ENCODE results near the gene C9orf50. TPM values are rescaled to one million over a fixed set of nuclear protein-coding genes. Genes with fewer than 3 reads are reported as not detected.

C9orf50 gene
- total and polyA plus RNA-seq, 2 donors (not counting 1 experiment from before 2014, with no cell fraction given) = not detected

GRCh38 chr9:129633207-129633606 is 12.3 kb upstream of the C9orf50 start:
- H3K79me2 ChIP-seq (ENCODE audit: control insufficient read depth, insufficient read depth, low read length) = peaks cover 56% of the 10 kb centered on the region
- H3K27me3 Mint-ChIP-seq = no peaks in the 10 kb centered on the region
- ATAC-seq (ENCODE audit: low read depth) (no peak), DNase-seq (no peak)
- intact Hi-C loops (cut with micrococcal nuclease) = no loop called here
- no peak overlapping the region for H3K9ac ChIP-seq (ENCODE audit: low read length)
- CTCF ChIA-PET = interaction anchor here (1.0 kb wide), 1 partner anchor 9 kb away, joined by 4 read pairs; no protein-coding TSS in a partner anchor
- H3K27ac ChIP-seq (ENCODE audit: low read length in 2 of 2) = no peak overlapping the region
- H3K36me3 ChIP-seq (replicated peaks in 1 of 2; ENCODE audit: control extremely low read depth in 1 of 2, control insufficient read depth in 1 of 2, extremely low read depth in 1 of 2, insufficient read depth in 2 of 2, low read length in 1 of 2) = peaks cover 2 to 55% of the 10 kb centered on the region in 2 experiments
- peaks cover 27% of the 10 kb centered on the region for H3K4me1 Mint-ChIP-seq
- WGBS (ENCODE audit: insufficient coverage) = 92% methylated on average over 2 of the region's 4 CpGs
- no peak overlapping the region for H2AFZ ChIP-seq (ENCODE audit: insufficient read depth, low read depth, low read length, poor library complexity, severe bottlenecking)
- H3K9me3 Mint-ChIP-seq (ENCODE audit: insufficient read depth) = no peaks in the 10 kb centered on the region
- H3K4me3 ChIP-seq (ENCODE audit: control extremely low read depth in 1 of 5, extremely low read depth in 1 of 5, insufficient read depth in 1 of 5, low read depth in 2 of 5, low read length in 4 of 5) = no peak overlapping the region
- peaks cover 77% of the 10 kb centered on the region for H4K20me1 ChIP-seq (ENCODE audit: control insufficient read depth, insufficient read depth, low read length, poor library complexity, severe bottlenecking)
- no peak overlapping the region for H3K27ac Mint-ChIP-seq
- POLR2A ChIA-PET = no interaction called here
- no peak for TF ChIP-seq CTCF (IDR thresholded peaks at IDR 0.05)
- TF ChIP-seq EZH2 (IDR thresholded peaks at IDR 0.05; ENCODE audit: borderline replicate concordance, insufficient read depth, low read depth, low read length, poor library complexity, severe bottlenecking) = no peak
- no peaks in the 10 kb centered on the region for H3K4me1 ChIP-seq (ENCODE audit: control insufficient read depth in 2 of 2, insufficient read depth in 2 of 2, low read length in 2 of 2)
- H3K9me3 ChIP-seq (ENCODE audit: control extremely low read depth in 1 of 3, control insufficient read depth in 2 of 3, insufficient read depth in 1 of 3, low read length in 2 of 3) = no peaks in the 10 kb centered on the region
- H3K27me3 ChIP-seq (replicated peaks in 1 of 4; ENCODE audit: control extremely low read depth in 1 of 4, control insufficient read depth in 3 of 4, insufficient read depth in 4 of 4, low read length in 3 of 4) = no peaks in the 10 kb centered on the region
- H3K4me3 Mint-ChIP-seq = no peak overlapping the region
- H3K4me2 ChIP-seq (replicated peaks; ENCODE audit: low read depth, low read length, poor library complexity, severe bottlenecking) = no peak overlapping the region

- WGBS (ENCODE audit: insufficient coverage) = 71% methylated on average over 10 of the region's 13 CpGs
- no peak overlapping the region for H3K4me2 ChIP-seq (replicated peaks; ENCODE audit: low read depth, low read length, poor library complexity, severe bottlenecking)
- Mint-ChIP-seq H3K27ac (no peak overlapping the region), H3K27me3 (no peaks in the 10 kb centered on the region), H3K4me3 (no peak overlapping the region), H3K4me1 (peaks cover 32% of the 10 kb centered on the region), H3K9me3 (ENCODE audit: insufficient read depth) (no peaks in the 10 kb centered on the region)
- H3K27me3 ChIP-seq (replicated peaks in 1 of 4; ENCODE audit: control extremely low read depth in 1 of 4, control insufficient read depth in 3 of 4, insufficient read depth in 4 of 4, low read length in 3 of 4) = no peaks in the 10 kb centered on the region
- ChIA-PET CTCF (no interaction called here), POLR2A (no interaction called here)
- no peak overlapping the region for H2AFZ ChIP-seq (ENCODE audit: insufficient read depth, low read depth, low read length, poor library complexity, severe bottlenecking)
- DNase-seq = no peak
- H3K36me3 ChIP-seq (replicated peaks in 1 of 2; ENCODE audit: control extremely low read depth in 1 of 2, control insufficient read depth in 1 of 2, extremely low read depth in 1 of 2, insufficient read depth in 2 of 2, low read length in 1 of 2) = peaks cover 2 to 53% of the 10 kb centered on the region in 2 experiments
- TF ChIP-seq CTCF (IDR thresholded peaks at IDR 0.05) (no peak), EZH2 (IDR thresholded peaks at IDR 0.05; ENCODE audit: borderline replicate concordance, insufficient read depth, low read depth, low read length, poor library complexity, severe bottlenecking) (no peak)
- peak overlapping the region in 1 of 2 donors; percentile 23 for H3K27ac ChIP-seq (ENCODE audit: low read length in 2 of 2)
- peaks cover 84% of the 10 kb centered on the region for H4K20me1 ChIP-seq (ENCODE audit: control insufficient read depth, insufficient read depth, low read length, poor library complexity, severe bottlenecking)
- intact Hi-C loops (cut with micrococcal nuclease) = no loop called here
- no peak overlapping the region for H3K4me3 ChIP-seq (ENCODE audit: control extremely low read depth in 1 of 5, extremely low read depth in 1 of 5, insufficient read depth in 1 of 5, low read depth in 2 of 5, low read length in 4 of 5)
- H3K79me2 ChIP-seq (ENCODE audit: control insufficient read depth, insufficient read depth, low read length) = peaks cover 63% of the 10 kb centered on the region
- peaks cover 4% of the 10 kb centered on the region in 2 donors for H3K4me1 ChIP-seq (ENCODE audit: control insufficient read depth in 2 of 2, insufficient read depth in 2 of 2, low read length in 2 of 2)
- H3K9ac ChIP-seq (ENCODE audit: low read length) = no peak overlapping the region
- ATAC-seq (ENCODE audit: low read depth) = no peak
- H3K9me3 ChIP-seq (ENCODE audit: control extremely low read depth in 1 of 3, control insufficient read depth in 2 of 3, insufficient read depth in 1 of 3, low read length in 2 of 3) = no peaks in the 10 kb centered on the region
These were observed 11.6 kb upstream of the C9orf50 start for GRCh38 chr9:129632460-129632859.

Data from B cell (primary cell).